ENCODE data around the gene WDR53. TPM values are rescaled to one million over a fixed set of nuclear protein-coding genes. Genes with fewer than 3 reads are reported as not detected.

The WDR53 gene
- total and polyA plus RNA-seq, 9 of the 15 experiments (the other 6 are each of a cell fraction or from before 2014, with no cell fraction given) = 13.0 to 34.5 (median 20.9) TPM

DNA sequence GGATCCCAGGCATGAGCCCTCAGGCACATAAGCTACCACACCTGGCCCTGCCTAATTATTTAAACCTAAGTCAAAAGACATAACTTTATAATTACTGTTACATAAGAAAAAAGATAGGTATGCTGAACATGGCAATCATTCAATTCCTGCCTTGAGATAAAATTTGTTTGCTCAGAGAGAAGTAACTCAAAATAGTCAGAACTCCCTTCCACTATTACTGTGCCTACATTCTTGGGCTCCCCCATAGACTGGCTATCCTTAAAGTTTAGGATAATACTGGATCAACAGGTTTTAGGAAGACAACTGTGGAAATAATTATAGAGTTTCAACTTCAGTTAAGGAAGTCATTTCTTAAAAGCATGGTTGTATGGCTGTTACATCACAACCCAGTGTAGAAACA is 9.9 kb downstream of the WDR53 start (continued):
- TF ChIP-seq ETV5 (CRISPR knock-in tag; IDR thresholded peaks at IDR 0.05; ENCODE audit: low read depth) = no peak
- TF ChIP-seq NR4A1 (CRISPR knock-in tag; IDR thresholded peaks at IDR 0.05) = no peak
- no peak for TF ChIP-seq NR4A1 (tag; IDR thresholded peaks at IDR 0.05)
- TF ChIP-seq NR0B1 (IDR thresholded peaks at IDR 0.05; ENCODE audit: partially characterized antibody) = no peak
- no peak for TF ChIP-seq ZNF639 (CRISPR knock-in tag; conservative IDR thresholded peaks at IDR 0.05 in 1 of 2, IDR thresholded peaks at IDR 0.05 in 1 of 2)
- TF ChIP-seq PHF8 (IDR thresholded peaks at IDR 0.05; ENCODE audit: borderline replicate concordance, low read length) = no peak
- TF ChIP-seq ZNF830 (CRISPR knock-in tag; IDR thresholded peaks at IDR 0.05) = no peak
- no peak for TF ChIP-seq CREB1 (IDR thresholded peaks at IDR 0.05)
- TF ChIP-seq CREB1 (CRISPR knock-in tag; IDR thresholded peaks at IDR 0.05) = no peak

- Histone ChIP-seq H3K4me3 (no peak overlapping the region), H3K36me3 (ENCODE audit: control insufficient read depth, insufficient read depth, low read length) (peaks cover 22% of the 10 kb centered on the region), H3K79me2 (ENCODE audit: control insufficient read depth, insufficient read depth, low read length) (no peaks in the 10 kb centered on the region), H3K9ac (ENCODE audit: insufficient read depth in 1 of 2, low read depth in 2 of 2, low read length in 2 of 2) (no peak overlapping the region), H3K27me3 (ENCODE audit: control insufficient read depth in 2 of 2, insufficient read depth in 2 of 2, low read length in 2 of 2) (no peaks in the 10 kb centered on the region), H3K9me3 (replicated peaks; ENCODE audit: control insufficient read depth, insufficient read depth, low read depth, low read length) (no peaks in the 10 kb centered on the region), H3K4me1 (replicated peaks in 1 of 2; ENCODE audit: control insufficient read depth in 2 of 2, insufficient read depth in 2 of 2, low read length in 2 of 2) (no peaks in the 10 kb centered on the region), H4K20me1 (replicated peaks; ENCODE audit: control insufficient read depth, insufficient read depth, low read length) (no peaks in the 10 kb centered on the region), H3K4me2 (ENCODE audit: insufficient read depth, low read length) (no peak overlapping the region), H3K27ac (ENCODE audit: extremely low read depth, low read depth, low read length) (no peak overlapping the region), H2AFZ (ENCODE audit: low read depth, low read length) (no peak overlapping the region), H3K9me1 (ENCODE audit: control insufficient read depth, insufficient read depth, low read length) (no peaks in the 10 kb centered on the region)
- POLR2A ChIA-PET = no interaction called here
- intact Hi-C loops (cut with micrococcal nuclease) = no loop called here
- no peak for FAIRE-seq
- DNase-seq (ENCODE audit: extremely low read depth in 1 of 4, low spot score in 3 of 4) = no peak
- 79% methylated on average over 5 of the region's 5 CpGs for WGBS (ENCODE audit: insufficient coverage, low coverage, missing lambda C conversion rate)
- ATAC-seq = no peak
- BruUV-seq (replicated peaks) = no TSS peak
- in situ Hi-C loops (cut with MboI) = no loop called here
- CTCF ChIA-PET (ENCODE audit: low intra/inter-chr PET ratio) = no interaction called here
- TF ChIP-seq ARID2 (IDR thresholded peaks at IDR 0.05) (no peak), E2F3 (CRISPR knock-in tag; IDR thresholded peaks at IDR 0.05) (no peak), ZNF224 (CRISPR knock-in tag; IDR thresholded peaks at IDR 0.05) (no peak), ZFP30 (CRISPR knock-in tag; IDR thresholded peaks at IDR 0.05; ENCODE audit: borderline replicate concordance) (no peak), MTF1 (CRISPR knock-in tag; IDR thresholded peaks at IDR 0.05; ENCODE audit: borderline replicate concordance) (no peak), EHMT2 (IDR thresholded peaks at IDR 0.05) (no peak), THAP12 (CRISPR knock-in tag; IDR thresholded peaks at IDR 0.05) (no peak), ZFPM2 (CRISPR knock-in tag; IDR thresholded peaks at IDR 0.05) (no peak), NFATC3 (IDR thresholded peaks at IDR 0.05) (no peak), HDAC1 (IDR thresholded peaks at IDR 0.05) (no peak), SMARCE1 (IDR thresholded peaks at IDR 0.05) (no peak)
Measured at GRCh38 chr3:196557236-196557635, 11.1 kb downstream of the WDR53 start.
